Cerebellar nuclear complex (tissue), 1 donor: ENCODE data around the gene UNC5CL.

Source experiments
- DNase-seq, 2 experiments: peaks; one replicate each; lab custom pipeline; 2025; lab: John Stamatoyannopoulos, UW

The UNC5CL gene

DNA sequence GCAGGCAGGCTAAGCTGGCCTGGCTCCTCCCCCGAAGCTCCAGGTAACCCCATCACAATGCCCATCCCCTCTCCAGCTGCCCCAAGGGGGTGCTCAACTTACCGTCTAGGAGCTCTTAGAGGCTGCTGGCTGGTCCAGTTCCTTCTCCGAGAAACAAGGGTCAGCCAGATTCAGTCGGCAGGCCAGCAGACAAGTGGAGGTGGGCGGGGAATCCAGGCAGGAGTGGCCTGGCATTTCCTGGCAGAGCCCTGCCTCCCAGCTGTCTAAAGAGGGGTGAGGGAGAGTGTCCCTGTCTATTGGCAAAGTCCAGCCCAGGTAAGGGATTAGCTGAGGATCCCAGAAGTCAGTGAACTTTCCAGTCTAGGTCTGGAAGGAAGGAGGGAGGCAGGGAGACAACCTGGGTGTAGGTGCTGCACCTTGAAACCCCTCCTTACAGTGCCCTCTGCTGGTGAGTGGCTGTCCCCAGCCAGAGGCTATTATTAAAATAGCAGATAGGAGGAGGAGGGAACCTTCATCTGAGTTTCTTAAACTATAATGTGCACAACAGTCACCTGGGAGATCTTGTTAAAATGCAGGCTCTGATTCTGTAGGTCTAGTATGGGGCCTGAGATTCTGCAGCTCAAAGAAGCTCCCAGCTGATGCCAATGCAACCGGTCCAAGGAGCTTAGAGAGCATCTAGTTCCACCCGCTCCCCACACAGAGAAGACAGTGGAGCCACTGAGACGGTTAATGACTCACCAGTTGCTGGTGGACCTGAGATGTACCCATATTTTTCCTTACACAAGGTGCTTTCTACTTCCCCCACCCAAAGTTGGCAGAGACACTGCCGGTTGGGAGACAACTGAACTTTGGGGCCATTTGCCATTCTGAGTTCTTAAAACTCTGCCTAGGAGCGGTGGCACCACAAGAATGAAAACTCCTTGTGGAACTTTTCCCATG is at the start of gene UNC5CL:
TSS of gene UNC5CL (minus strand) at position 162 of the 939 bp plus-strand sequence. CDS start 4,147 bp downstream, outside the sequence.
- DNase-seq: no peak

DNA sequence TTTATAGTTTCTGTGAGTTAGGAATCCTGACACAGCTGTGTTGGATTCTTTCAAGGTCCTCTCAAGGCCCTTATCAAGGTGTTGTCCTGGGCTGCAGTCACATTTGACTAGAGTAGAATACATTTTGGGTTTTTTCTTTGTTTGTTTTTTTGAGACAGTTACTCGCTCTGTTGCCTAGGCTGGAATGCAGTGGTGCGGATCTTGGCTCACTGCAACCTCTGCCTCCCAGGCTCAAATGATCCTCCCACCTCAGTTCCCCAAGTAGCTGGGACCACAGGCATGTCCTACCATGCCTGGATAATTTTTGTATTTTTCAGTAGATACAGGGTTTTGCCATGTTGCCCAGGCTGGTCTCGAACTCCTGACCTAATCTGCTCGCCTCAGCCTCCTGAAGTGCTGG is 49.4 kb upstream of the UNC5CL start:
- no peak for DNase-seq

GRCh38 chr6:41085182-41085581 is 46.2 kb upstream of the UNC5CL start:
- no peak for DNase-seq

DNA sequence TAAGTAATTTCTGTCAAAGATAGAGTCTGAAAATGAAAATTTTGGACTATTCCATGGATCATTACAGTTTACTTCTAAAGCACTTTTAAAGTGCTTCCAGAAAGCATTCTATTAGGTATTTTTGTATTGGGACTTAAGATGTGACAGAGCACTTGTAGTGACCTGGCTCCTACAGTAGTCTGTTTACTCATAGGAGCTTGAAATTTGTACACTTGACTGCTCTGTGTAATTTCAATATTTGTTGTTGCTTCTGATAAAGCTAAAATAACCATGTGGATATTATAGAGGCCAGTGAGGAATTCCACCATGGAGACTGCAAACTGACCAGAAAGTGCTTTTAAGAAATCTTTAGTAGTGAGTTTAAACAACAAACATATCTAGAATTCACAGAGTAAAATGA is 44.1 kb upstream of the UNC5CL start:
- DNase-seq: no peak

DNA sequence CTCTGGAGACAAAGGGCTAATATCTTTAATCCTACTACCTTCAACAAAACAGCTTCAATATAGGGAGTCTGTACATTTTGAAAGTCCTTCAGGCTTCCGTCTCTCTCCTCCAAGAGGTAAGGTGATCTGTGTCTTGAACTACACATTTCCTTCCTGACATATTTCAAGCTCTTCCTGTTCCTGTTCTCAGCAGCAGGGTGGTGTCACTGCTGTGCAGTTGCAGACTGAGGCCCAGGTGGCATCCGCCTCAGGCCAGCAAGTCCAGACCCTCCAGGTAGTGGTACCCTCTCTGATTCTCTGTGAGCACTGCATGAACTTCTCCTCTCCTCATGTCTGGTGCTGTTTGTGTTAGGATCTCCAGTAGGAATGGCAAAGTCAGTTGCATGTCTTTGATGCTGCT is 41.6 kb upstream of the UNC5CL start:
- DNase-seq: no peak

GRCh38 chr6:41079080-41079479 is 40.1 kb upstream of the UNC5CL start:
- DNase-seq: no peak

DNA sequence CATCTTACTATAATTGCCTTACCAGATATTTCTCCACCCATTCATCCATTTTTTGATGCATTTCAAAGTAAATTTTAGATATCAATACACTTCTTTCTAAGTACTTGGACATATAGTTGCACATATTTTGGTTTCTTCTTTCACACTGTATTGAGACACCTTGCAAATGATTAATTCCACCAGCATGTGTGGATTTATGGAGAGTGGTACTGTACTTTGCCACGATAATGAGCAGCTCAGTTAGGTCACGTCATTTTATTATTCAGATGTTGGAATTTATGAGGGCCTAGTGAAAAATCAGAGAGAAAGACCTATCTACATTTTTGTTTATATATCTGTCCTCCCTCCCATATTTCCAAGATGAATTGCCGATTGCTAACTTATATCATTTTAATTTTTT is 39.1 kb upstream of the UNC5CL start:
- DNase-seq: no peak

DNA sequence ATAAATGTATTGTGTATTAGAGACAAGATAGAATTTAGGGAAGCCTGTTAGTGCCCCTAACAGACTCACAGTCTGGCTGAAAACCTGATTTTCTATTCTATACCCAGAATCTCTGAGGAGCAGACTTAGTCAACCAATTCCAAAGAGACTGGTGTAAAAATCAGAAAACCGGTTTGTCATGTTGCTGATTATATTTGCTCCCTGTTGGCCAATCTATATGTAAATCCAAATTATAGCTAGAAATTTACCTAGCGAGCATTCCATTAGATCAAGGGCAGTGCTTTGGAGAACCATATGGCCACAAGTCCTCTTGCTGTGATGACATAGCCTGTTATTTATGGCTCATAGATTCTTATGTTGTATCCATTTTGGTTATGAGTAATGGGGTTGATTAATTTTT is 38.5 kb upstream of the UNC5CL start:
- DNase-seq: no peak

DNA sequence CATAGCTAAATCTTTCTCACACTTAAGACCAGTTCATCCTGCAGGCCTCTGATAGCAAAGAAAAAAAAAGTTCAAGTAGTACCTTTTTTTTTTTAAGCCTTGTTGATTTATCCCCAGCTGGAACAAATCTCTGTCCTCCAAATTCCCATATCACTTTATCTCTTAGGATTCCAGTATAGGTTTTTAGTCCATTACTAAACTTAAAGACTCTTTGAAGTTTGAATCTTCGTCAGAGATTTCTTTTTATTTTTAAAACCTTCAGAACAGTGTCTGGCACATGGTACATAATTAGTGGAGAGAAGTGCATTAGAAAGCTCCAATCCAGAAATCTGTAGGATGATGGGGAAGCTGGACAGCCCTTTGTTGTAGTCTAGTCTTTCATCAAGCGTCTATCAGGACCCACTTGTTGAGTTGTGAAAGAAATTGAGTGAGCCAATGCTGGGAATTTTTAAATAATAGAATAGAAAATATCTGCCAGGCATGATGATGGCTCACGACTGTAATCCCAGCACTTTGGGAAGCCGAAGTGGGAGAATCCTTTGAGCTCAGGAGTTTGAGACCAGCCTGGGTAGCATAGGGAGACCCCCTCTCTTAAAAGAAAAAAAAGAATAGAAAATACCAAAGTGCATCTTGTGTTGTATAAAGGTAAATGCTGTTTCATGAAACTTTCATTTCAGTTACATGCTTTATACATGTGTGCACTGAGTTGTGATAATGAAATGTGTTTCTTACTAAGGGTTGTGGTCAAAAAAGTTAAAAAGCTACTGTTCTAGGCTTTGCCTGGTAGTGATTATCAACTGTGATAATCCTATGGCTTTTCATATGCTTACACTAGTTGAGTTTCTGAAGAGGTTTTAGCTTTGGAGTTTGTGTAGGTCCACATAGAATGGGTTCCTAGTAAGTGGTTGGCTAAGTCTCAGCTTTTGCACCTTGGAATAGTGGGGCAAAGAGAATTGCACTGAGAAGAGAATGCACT is 36.9 kb upstream of the UNC5CL start:
- DNase-seq: no peak

GRCh38 chr6:41074692-41075436 is 35.8 kb upstream of the UNC5CL start:
- DNase-seq: no peak

- no peak for DNase-seq
These were observed 35.1 kb upstream of the UNC5CL start for GRCh38 chr6:41073968-41074691.

- DNase-seq: peak; percentile 9 to 51
These were observed 34.4 kb upstream of the UNC5CL start for GRCh38 chr6:41073203-41073967.

DNA sequence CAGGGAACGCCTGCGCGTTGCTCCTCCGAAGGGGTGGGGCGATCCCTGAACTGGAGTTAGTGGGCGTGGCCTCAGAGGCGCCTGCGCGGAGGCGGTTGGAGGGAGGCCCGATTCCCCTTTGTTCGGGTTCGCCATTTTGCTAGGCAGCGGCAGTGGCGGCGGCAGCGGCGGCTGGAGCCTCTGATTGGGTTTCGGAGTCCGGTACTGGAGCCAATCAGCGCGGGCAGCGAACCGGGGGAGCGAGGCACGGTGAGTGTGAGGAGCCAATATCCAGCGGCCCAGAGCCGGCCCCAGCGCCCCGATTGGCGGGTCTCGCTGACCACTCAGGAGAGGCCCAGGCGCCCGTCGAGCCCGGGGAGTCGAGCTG is 33.8 kb upstream of the UNC5CL start, which contains the start of gene NFYA:
TSS of gene NFYA (plus strand) at position 139 of the 367 bp plus-strand sequence. CDS start 6,116 bp downstream, outside the sequence.
- no peak for DNase-seq

DNA sequence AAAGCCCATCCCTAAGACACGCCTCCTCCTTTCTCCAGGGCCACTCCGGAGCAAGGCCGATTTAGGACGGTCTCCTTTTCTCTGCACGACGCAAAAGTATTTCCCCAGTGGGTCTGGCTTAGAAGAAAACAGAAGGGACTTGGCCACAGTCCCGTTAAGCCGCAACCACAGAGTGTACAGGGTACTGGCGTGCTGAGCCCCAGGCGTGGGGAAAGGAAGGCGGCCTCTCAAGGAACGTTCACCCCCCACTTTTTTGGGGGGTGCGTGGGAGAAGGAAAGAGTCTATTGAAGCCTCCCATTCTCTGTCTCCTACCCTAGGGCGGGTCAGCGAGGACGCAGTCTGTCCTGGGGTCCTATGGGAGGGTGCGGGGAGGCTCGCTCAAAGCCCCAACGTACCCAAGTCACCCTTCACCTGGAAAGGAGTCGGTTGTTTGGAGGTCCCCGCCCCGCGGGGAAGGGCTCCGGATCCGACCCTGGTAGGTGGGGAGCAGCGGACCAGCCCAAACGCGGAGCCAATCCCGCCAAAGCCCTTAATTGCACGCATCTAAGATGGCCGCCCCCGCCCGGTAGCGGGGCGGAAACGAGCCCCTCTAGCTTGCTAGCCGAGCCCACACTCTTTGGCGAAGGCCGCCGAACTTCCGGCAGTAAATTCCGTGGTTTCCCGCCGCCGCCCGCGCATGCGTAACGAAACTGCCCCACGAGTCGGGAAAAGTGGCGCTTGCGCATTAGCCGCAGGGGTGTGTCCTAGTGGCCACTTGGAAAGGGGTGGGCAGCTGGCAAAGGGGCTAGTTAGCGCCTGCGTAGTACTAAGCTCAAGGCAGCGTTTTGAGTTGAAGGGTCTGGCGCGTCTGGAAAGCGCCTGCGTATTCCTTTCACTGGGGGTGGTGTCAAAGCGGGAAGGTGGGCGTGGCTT is 33.2 kb upstream of the UNC5CL start, which contains the start of gene OARD1:
TSS of gene OARD1 (minus strand) at position 434 of the 913 bp plus-strand sequence. CDS start 722 bp downstream, outside the sequence.
- DNase-seq: peak; percentile 98 to 100

DNA sequence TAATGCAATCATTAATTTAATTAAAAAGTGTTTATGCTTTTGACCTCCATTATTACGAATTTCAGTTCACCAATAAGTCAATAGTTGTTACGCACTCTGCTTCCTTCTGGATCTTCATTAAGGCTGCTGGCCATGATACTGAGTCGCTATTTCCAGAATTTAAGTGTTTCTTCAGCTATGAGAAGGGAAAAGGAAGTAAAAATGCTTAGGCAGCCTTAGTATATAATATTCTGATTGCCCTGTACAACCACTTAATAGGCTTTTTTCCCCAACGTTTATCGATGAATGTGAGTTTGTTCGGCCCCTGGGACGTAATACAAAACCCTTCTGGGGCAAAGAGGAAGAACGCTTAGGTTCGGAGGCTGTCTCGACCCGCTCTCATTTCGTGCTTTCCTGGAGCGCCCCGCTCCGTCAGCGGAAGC is 32.5 kb upstream of the UNC5CL start:
- no peak for DNase-seq

DNA sequence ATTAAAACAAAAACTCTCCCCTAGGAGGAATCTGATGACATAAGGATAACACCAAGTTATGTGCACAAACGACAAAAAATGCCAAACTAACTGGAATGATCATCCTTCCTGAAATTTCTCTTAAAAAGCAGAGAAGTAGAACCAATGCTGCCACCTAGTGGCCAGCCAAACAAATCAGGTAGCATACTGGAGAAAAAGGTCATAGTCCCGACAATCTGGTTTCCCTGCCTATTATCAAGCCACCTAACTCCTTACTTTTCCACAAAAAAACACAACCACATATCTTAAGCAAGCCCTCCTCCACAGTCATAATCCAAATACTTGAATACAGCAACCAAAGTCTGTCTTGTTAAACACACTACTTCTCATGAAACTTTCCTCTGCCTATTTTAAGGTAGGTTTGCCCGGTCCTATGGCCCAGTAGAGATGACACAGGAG is 27.9 kb upstream of the UNC5CL start:
- peak in 1 of 2 experiments; percentile 35 for DNase-seq

DNA sequence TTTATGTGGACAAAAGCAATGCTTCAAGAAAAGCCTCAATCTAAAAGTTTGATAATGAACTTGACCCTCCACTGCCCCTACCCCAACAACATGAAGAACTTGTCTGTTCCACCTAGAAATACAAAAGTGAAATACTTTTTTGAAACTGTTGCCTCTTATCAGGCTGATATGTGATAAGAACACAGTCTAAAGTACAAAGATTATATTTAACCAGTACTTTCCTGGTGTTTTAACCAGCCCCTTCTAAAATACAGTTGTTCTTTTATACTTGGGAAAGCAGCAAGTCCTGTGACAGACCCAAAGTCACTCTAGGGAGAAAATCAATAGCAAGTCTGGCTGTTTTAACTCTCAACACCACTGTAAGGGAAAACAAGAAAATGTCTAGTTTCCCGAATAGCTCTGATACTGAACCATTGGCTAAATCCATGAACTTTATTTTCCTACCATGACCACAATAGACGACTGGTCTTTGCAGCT is 26.6 kb upstream of the UNC5CL start:
- no peak for DNase-seq

GRCh38 chr6:41064841-41065240 is 25.8 kb upstream of the UNC5CL start:
- no peak for DNase-seq

GRCh38 chr6:41063884-41064285 is 24.9 kb upstream of the UNC5CL start:
- no peak for DNase-seq
